Trophoblast cell (in vitro differentiated cells and primary cell): ENCODE measurements around the gene ARHGAP30.

Source experiments
- DNase-seq, 2 donors: peaks; one replicate each; pipeline ENCODE4 v3.0.0-alpha.2; 2016
- H2AFZ ChIP-seq: 2 replicates; pipeline ENCODE4 v1.6.1; 2013; ENCODE audit warnings: low read length, moderate library complexity, mild to moderate bottlenecking; ENCODE audit not compliant: insufficient read depth, poor library complexity
- H2AK5ac ChIP-seq: 2 replicates; pipeline ENCODE4 v1.6.1; 2013; ENCODE audit warnings: mild to moderate bottlenecking, low read length
- H2BK120ac ChIP-seq: 2 replicates; pipeline ENCODE4 v1.6.1; 2013; ENCODE audit warnings: low read length, mild to moderate bottlenecking, moderate library complexity; ENCODE audit not compliant: insufficient read depth, poor library complexity
- H2BK12ac ChIP-seq: 2 replicates; pipeline ENCODE4 v1.6.1; 2013; ENCODE audit warnings: mild to moderate bottlenecking, low read length, moderate library complexity
- H2BK5ac ChIP-seq: 2 replicates; pipeline ENCODE4 v1.6.1; 2013; ENCODE audit warnings: low read length, low read depth, moderate library complexity, mild to moderate bottlenecking; ENCODE audit not compliant: poor library complexity
- H3K14ac ChIP-seq: 2 replicates; pipeline ENCODE4 v1.6.1; 2013; ENCODE audit warnings: mild to moderate bottlenecking, low read length
- H3K18ac ChIP-seq: 2 replicates; pipeline ENCODE4 v1.6.1; 2013; ENCODE audit warnings: mild to moderate bottlenecking, low read length
- H3K23ac ChIP-seq: 2 replicates; pipeline ENCODE4 v1.6.1; 2013; ENCODE audit warnings: low read length
- H3K27ac ChIP-seq: 2 replicates; pipeline ENCODE4 v1.5.1; 2013; ENCODE audit warnings: low read depth, mild to moderate bottlenecking, inconsistent platforms, low read length, moderate library complexity
- H3K27me3 ChIP-seq: 2 replicates; pipeline ENCODE4 v1.6.1; 2013; ENCODE audit warnings: inconsistent platforms, mild to moderate bottlenecking, low read length, moderate library complexity; ENCODE audit not compliant: insufficient read depth
- H3K36me3 ChIP-seq, 2 experiments: 1 replicate in 1 of 2; 2 replicates in 1 of 2; pipeline ENCODE4 v1.6.1; 2013; ENCODE audit warnings: low read length in 2 of 2, mild to moderate bottlenecking in 2 of 2, moderate library complexity in 1 of 2; ENCODE audit not compliant: insufficient read depth in 2 of 2, control insufficient read depth in 1 of 2
- H3K4ac ChIP-seq: 2 replicates; pipeline ENCODE4 v1.6.1; 2013; ENCODE audit warnings: low read depth, mild to moderate bottlenecking, low read length, moderate library complexity
- H3K4me1 ChIP-seq, 2 experiments: 1 replicate in 1 of 2; 2 replicates in 1 of 2; pipeline ENCODE4 v1.6.1; 2013; ENCODE audit warnings: low read length in 2 of 2, mild to moderate bottlenecking in 2 of 2, moderate library complexity in 1 of 2; ENCODE audit not compliant: insufficient read depth in 2 of 2, control insufficient read depth in 1 of 2
- H3K4me2 ChIP-seq: 2 replicates; pipeline ENCODE4 v1.6.1; 2013; ENCODE audit warnings: inconsistent platforms, mild to moderate bottlenecking, low read length, moderate library complexity
- H3K4me3 ChIP-seq: 2 replicates; pipeline ENCODE4 v1.5.1; 2013; ENCODE audit warnings: mild to moderate bottlenecking, low read depth, low read length, inconsistent platforms
- H3K79me1 ChIP-seq: one replicate; pipeline ENCODE4 v1.6.1; 2013; ENCODE audit warnings: low read length
- H3K79me2 ChIP-seq: 2 replicates; pipeline ENCODE4 v1.6.1; 2013; ENCODE audit warnings: low read length, mild to moderate bottlenecking; ENCODE audit not compliant: control insufficient read depth, insufficient read depth, poor library complexity
- H3K9ac ChIP-seq: 2 replicates; pipeline ENCODE4 v1.6.1; 2013; ENCODE audit warnings: mild to moderate bottlenecking, low read length
- H3K9me3 ChIP-seq: 2 replicates; pipeline ENCODE4 v1.6.1; 2013; ENCODE audit warnings: low read depth, mild to moderate bottlenecking, control low read depth, inconsistent platforms, low read length; ENCODE audit not compliant: insufficient read depth
- H4K12ac ChIP-seq: 2 replicates; pipeline ENCODE4 v1.6.1; 2013; ENCODE audit warnings: low read depth, mild to moderate bottlenecking, low read length, moderate library complexity
- H4K8ac ChIP-seq: 2 replicates; pipeline ENCODE4 v1.6.1; 2013; ENCODE audit warnings: low read depth, mild to moderate bottlenecking, low read length, moderate library complexity
- H4K91ac ChIP-seq: one replicate; pipeline ENCODE4 v1.6.1; 2013; ENCODE audit warnings: low read depth, mild to moderate bottlenecking, low read length, moderate library complexity
- WGBS: extraction: QIAGEN DNeasy Blood & Tissue Kit; methylation state at CpG from one replicate; pipeline ENCODE4 v1.1.7; 2013; ENCODE audit warnings: missing lambda C conversion rate; ENCODE audit not compliant: insufficient read length, insufficient coverage; ENCODE audit errors: extremely low coverage; 5-methylcytosine and 5-hydroxymethylcytosine counted together

The ARHGAP30 gene

DNA sequence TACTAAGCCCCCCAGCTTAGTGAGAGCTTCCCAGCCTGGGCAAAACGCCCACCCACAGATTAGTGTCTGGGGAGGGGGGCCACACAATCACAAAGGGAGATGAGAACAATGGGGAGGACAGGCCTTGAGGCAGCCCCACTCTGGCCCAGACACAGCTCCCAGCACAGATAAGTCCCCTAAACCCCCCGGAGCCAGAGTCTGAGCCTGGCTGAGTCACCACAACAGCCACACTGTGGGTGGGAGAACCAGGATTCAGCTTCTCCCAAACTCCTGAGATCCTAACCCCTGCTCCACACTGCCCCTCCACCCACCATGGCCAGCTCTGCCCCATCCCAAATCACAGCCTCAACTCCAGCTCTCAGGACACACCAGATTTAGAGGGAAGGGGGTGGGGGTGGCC, 15.5 kb upstream of the ARHGAP30 start:
- Histone ChIP-seq H3K4me1 (peaks cover 76 to 86% of the 10 kb centered on the region in 2 experiments), H3K4me2 (peak overlapping the region; percentile 49), H3K79me2 (peaks cover 28% of the 10 kb centered on the region), H3K14ac (peak overlapping the region; percentile 96), H3K79me1 (peaks cover 83% of the 10 kb centered on the region), H3K9me3 (no peaks in the 10 kb centered on the region), H3K9ac (no peak overlapping the region), H3K27me3 (no peaks in the 10 kb centered on the region), H3K4ac (peak overlapping the region; percentile 87), H2AK5ac (peak overlapping the region; percentile 88), H3K4me3 (no peak overlapping the region), H2BK120ac (peak overlapping the region; percentile 98), H2AFZ (no peak overlapping the region), H4K91ac (peak overlapping the region; percentile 99), H2BK5ac (peak overlapping the region; percentile 99), H4K8ac (peak overlapping the region; percentile 93), H4K12ac (peak overlapping the region; percentile 61), H3K27ac (peak overlapping the region; percentile 99), H2BK12ac (peak overlapping the region; percentile 99), H3K23ac (no peak overlapping the region), H3K36me3 (no peaks in the 10 kb centered on the region), H3K18ac (peak overlapping the region; percentile 92)
- no peak for DNase-seq
- no CpG with 5 or more reads among the region's 2 CpGs for WGBS

DNA sequence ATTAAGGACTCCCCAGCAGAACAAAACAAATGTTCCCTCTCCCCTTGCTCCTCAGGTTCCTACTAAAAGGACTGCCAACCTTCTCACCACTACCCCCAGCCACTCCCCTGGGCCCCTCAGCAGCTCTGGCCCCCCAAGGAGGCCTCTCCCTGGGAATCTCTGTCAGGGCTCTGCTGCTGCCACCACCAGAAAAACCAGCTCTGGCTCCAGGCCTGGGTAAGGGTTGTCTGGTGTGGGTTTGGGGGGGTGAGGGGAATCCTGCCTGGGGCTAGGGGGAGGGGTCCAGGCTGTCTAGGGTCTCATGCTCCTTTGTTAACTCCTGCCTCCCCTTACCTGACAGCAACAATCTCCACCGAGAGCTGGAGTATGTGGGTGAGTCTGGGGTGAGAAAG, 14.9 kb upstream of the ARHGAP30 start:
- Histone ChIP-seq H3K4ac (peak overlapping the region; percentile 87), H4K91ac (peak overlapping the region; percentile 99), H3K9ac (no peak overlapping the region), H2AFZ (no peak overlapping the region), H3K36me3 (no peaks in the 10 kb centered on the region), H3K14ac (peak overlapping the region; percentile 96), H3K9me3 (no peaks in the 10 kb centered on the region), H3K4me3 (no peak overlapping the region), H4K12ac (peak overlapping the region; percentile 61), H4K8ac (peak overlapping the region; percentile 93), H2BK12ac (peak overlapping the region; percentile 99), H3K27me3 (no peaks in the 10 kb centered on the region), H3K18ac (peak overlapping the region; percentile 92), H3K79me1 (peaks cover 85% of the 10 kb centered on the region), H3K79me2 (peaks cover 28% of the 10 kb centered on the region), H3K23ac (no peak overlapping the region), H2BK5ac (peak overlapping the region; percentile 99), H3K27ac (peak overlapping the region; percentile 99), H2BK120ac (peak overlapping the region; percentile 98), H3K4me1 (peaks cover 79 to 89% of the 10 kb centered on the region in 2 experiments), H3K4me2 (peak overlapping the region; percentile 49), H2AK5ac (peak overlapping the region; percentile 88)
- WGBS: no CpG with 5 or more reads among the region's 1 CpG
- DNase-seq: no peak

DNA sequence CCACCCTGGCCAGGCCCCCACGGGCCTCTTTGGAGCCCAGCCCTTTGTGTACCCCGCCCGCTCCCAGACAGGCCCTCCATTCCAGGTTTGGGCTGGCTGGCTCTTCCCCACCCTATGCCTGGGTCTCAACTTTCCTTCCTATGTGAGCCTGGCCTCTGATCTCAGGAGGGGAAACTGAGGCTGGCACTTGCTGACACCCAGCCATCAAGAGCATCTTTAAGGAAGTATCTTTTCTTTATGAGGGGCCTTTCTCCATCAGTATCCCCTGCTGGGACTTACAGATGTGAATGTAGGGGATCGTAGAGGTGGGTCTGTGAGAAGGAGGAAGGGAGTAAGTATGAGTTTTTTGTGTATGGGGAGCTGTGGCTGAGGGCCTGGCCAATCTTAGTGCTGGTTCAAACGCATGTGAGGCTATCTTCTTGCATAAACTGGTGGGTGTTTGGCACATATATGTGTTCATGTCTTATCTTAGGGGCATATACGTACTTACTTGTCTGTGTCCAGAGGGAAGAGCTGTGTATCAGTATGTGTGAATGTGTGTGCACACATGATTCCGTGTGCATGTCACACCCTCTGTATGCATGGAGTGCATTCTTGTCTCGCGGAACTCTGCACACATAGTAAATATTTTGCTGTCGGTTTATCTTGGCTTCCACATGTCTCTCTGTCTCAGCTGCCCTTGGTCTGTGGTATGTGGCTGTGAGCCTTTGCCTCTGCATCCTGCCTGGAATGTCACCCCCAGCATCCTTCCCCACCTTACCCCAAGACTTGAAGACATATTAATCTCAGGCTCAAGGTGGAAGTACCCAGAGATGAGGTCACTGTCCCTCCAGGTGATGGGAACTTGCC, 14.3 kb upstream of the ARHGAP30 start:
- Histone ChIP-seq H3K18ac (peak overlapping the region; percentile 87), H3K4me3 (no peak overlapping the region), H3K36me3 (no peaks in the 10 kb centered on the region), H3K9me3 (no peaks in the 10 kb centered on the region), H3K23ac (no peak overlapping the region), H4K91ac (peak overlapping the region; percentile 99), H2BK12ac (peak overlapping the region; percentile 89), H2AK5ac (peak overlapping the region; percentile 57), H3K14ac (peak overlapping the region; percentile 82), H2AFZ (no peak overlapping the region), H3K27ac (peak overlapping the region; percentile 99), H3K27me3 (no peaks in the 10 kb centered on the region), H3K4ac (peak overlapping the region; percentile 54), H3K79me1 (peaks cover 86% of the 10 kb centered on the region), H2BK120ac (peak overlapping the region; percentile 98), H3K4me2 (peak overlapping the region; percentile 49), H4K12ac (peak overlapping the region; percentile 36), H4K8ac (peak overlapping the region; percentile 67), H3K9ac (peak overlapping the region; percentile 20), H2BK5ac (peak overlapping the region; percentile 99), H3K79me2 (peaks cover 26% of the 10 kb centered on the region), H3K4me1 (peaks cover 75 to 86% of the 10 kb centered on the region in 2 experiments)
- DNase-seq: peak; percentile 78 to 82
- WGBS: 100% methylated on average over 1 of the region's 10 CpGs

DNA sequence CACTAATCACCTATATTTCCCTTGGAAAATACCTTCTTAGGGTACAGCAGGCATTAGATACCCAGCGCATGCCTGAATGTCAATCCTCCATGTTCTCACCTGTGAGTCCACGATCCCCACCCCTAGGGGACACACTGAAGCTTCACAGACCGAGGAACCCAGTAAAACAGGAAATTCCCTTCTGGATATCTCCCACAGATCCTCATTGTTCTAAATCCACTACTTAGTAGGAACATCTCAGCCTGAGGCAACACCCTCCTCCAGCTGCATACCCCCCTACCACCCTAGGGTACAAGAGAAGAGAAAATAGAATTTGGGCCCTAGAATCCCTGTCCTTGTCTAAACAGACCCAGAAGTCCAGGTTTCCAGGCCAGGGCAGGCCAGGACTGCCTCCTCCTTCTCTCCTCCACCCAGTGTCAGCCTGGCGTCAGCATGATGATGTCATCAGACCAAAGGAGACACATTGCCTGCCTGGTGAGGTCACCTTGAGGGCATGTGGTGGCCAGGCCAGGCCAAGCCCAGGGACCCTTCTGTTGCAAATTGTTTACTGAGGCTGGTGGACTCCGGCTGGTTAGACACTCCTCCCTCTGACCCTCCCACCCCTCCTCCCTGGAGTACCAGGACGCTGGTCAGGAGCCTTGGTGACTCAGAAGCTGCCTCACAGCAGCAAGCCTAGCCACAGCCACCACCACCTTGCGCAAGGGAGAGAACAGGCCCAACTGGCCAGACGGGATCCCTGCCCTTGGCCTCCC, 13.5 kb upstream of the ARHGAP30 start:
- peak; percentile 99 for DNase-seq
- peak overlapping the region; percentile 99 for H3K27ac ChIP-seq
- no peaks in the 10 kb centered on the region for H3K9me3 ChIP-seq
- H3K4ac ChIP-seq: peak overlapping the region; percentile 18
- peak overlapping the region; percentile 96 for H2BK5ac ChIP-seq
- peaks cover 83% of the 10 kb centered on the region for H3K79me1 ChIP-seq
- H3K4me2 ChIP-seq: peak overlapping the region; percentile 49
- H3K9ac ChIP-seq: no peak overlapping the region
- no peaks in the 10 kb centered on the region for H3K36me3 ChIP-seq
- peaks cover 25% of the 10 kb centered on the region for H3K79me2 ChIP-seq
- no peak overlapping the region for H3K4me3 ChIP-seq
- peak overlapping the region; percentile 77 for H2AK5ac ChIP-seq
- no peak overlapping the region for H2AFZ ChIP-seq
- H4K12ac ChIP-seq: peak overlapping the region; percentile 45
- peak overlapping the region; percentile 59 for H3K14ac ChIP-seq
- H2BK12ac ChIP-seq: peak overlapping the region; percentile 92
- peaks cover 69 to 79% of the 10 kb centered on the region in 2 experiments for H3K4me1 ChIP-seq
- peak overlapping the region; percentile 36 for H3K18ac ChIP-seq
- WGBS: no CpG with 5 or more reads among the region's 8 CpGs
- H2BK120ac ChIP-seq: peak overlapping the region; percentile 67
- peak overlapping the region; percentile 99 for H4K91ac ChIP-seq
- no peaks in the 10 kb centered on the region for H3K27me3 ChIP-seq
- H4K8ac ChIP-seq: peak overlapping the region; percentile 28
- no peak overlapping the region for H3K23ac ChIP-seq
